PC-3 (cell line): ENCODE results near the gene PPP1R13B.

Experiments used
- CTCF ChIP-seq: fragments of 300-600 bp; sonication (generic); conservative IDR thresholded peaks from 2 replicates; pipeline ENCODE4 v1.5.1; 2017; ENCODE audit warnings: antibody characterized with exemption, low read depth, mild to moderate bottlenecking, low read length
- EZH2 ChIP-seq: fragments of 300-600 bp; sonication (generic); IDR thresholded peaks from one replicate; pipeline ENCODE4 v1.6.1; 2017; ENCODE audit warnings: antibody characterized with exemption, mild to moderate bottlenecking, low read length; ENCODE audit not compliant: unreplicated experiment

- no peak for TF ChIP-seq EZH2
- no peak for TF ChIP-seq CTCF
Measured at GRCh38 chr14:103868242-103868897, 21.0 kb upstream of the PPP1R13B start.
